Lower leg skin (tissue), 4 donors: ENCODE results near the gene PROSER2. TPM values are rescaled to one million over a fixed set of nuclear protein-coding genes. Genes with fewer than 3 reads are reported as not detected.

Experiments used
- DNase-seq, 2 donors: peaks; one replicate each; pipeline ENCODE4 v3.0.0-alpha.2; 2019; ENCODE audit warnings: low spot score in 2 of 2
- H3K4me3 ChIP-seq: fragments of 200-600 bp; sonication (generic); 2 replicates; pipeline ENCODE4 v1.5.1; 2017; ENCODE audit warnings: mild to moderate bottlenecking, low read depth; ENCODE audit not compliant: poor library complexity, severe bottlenecking
- CTCF ChIP-seq, 3 donors: fragments of 450-650 bp; IDR thresholded peaks; one replicate each; pipeline ENCODE4 v1.5.1; 2016; ENCODE audit warnings: antibody characterized with exemption in 3 of 3, mild to moderate bottlenecking in 3 of 3, moderate library complexity in 2 of 3
- POLR2A ChIP-seq, 2 donors: fragments of 450-650 bp; IDR thresholded peaks; one replicate each; pipeline ENCODE4 v1.6.1; 2016 to 2017; ENCODE audit warnings: antibody characterized with exemption in 2 of 2, mild to moderate bottlenecking in 1 of 2, moderate library complexity in 1 of 2
- WGBS, 2 donors: methylation state at CpG; one replicate each; pipeline ENCODE4 v1.1.5; 2018; 5-methylcytosine and 5-hydroxymethylcytosine counted together
- intact Hi-C: fragments of 100-400 bp; cut with DNase I; formaldehyde crosslinking; loops from one replicate; pipeline ENCODE4 v1.15.0; 2023; ENCODE audit warnings: low total_unique reads
- total RNA-seq, 4 donors: library from RNA; depleted of rRNA; stranded (reverse); fragments of >200 nt; gene quantifications; one replicate each; pipeline ENCODE4 v1.1.0, GENCODE V29; 2016

The PROSER2 gene
- total RNA-seq, 4 donors from 2014 or later, result 5.6 to 14.7 (median 9.1) TPM

GRCh38 chr10:11865561-11865960 is 42.4 kb downstream of the PROSER2 start:
- DNase-seq, result no peak
- H3K4me3 ChIP-seq, result no peak overlapping the region
- intact Hi-C loops, result no loop called here
- TF ChIP-seq POLR2A (IDR thresholded peaks at IDR 0.05), result no peak
- WGBS, 2 donors, result 76 to 81% methylated on average over 11 of the region's 11 CpGs

- 94 to 95% methylated on average over 18 of the region's 18 CpGs for WGBS, 2 donors
- TF ChIP-seq CTCF (IDR thresholded peaks at IDR 0.05) (no peak), POLR2A (IDR thresholded peaks at IDR 0.05) (no peak)
- intact Hi-C loops, result no loop called here
- H3K4me3 ChIP-seq, result no peak overlapping the region
- DNase-seq, result no peak
Observed at GRCh38 chr10:11866199-11866925, 43.2 kb downstream of the PROSER2 start.

GRCh38 chr10:11869219-11869618 is 46.1 kb downstream of the PROSER2 start:
- 87 to 90% methylated on average over 12 of the region's 12 CpGs for WGBS, 2 donors
- intact Hi-C loops, result no loop called here
- no peak overlapping the region for H3K4me3 ChIP-seq
- no peak for DNase-seq
- TF ChIP-seq POLR2A (IDR thresholded peaks at IDR 0.05) (no peak), CTCF (IDR thresholded peaks at IDR 0.05) (no peak)

GRCh38 chr10:11869743-11870460 is 46.7 kb downstream of the PROSER2 start:
- intact Hi-C loops, result no loop called here
- WGBS, 2 donors, result 23% methylated on average over 16 to 25 of the region's 78 CpGs
- no peak overlapping the region for H3K4me3 ChIP-seq
- TF ChIP-seq POLR2A (IDR thresholded peaks at IDR 0.05), result no peak
- TF ChIP-seq CTCF (IDR thresholded peaks at IDR 0.05), result no peak
- DNase-seq, result no peak

- 49 to 62% methylated on average over 8 of the region's 8 CpGs for WGBS, 2 donors
- intact Hi-C loops, result no loop called here
- no peak overlapping the region for H3K4me3 ChIP-seq
- DNase-seq, result no peak
- TF ChIP-seq POLR2A (IDR thresholded peaks at IDR 0.05) (no peak), CTCF (IDR thresholded peaks at IDR 0.05) (no peak)
Observed at GRCh38 chr10:11870461-11870780, 47.3 kb downstream of the PROSER2 start.

- DNase-seq, result no peak
- 71 to 73% methylated on average over 7 of the region's 7 CpGs for WGBS, 2 donors
- TF ChIP-seq POLR2A (IDR thresholded peaks at IDR 0.05) (no peak), CTCF (IDR thresholded peaks at IDR 0.05) (no peak)
- H3K4me3 ChIP-seq, result no peak overlapping the region
- intact Hi-C loops, result no loop called here
Observed at GRCh38 chr10:11870900-11871400, 47.8 kb downstream of the PROSER2 start.
